HepG2 (cell line): ENCODE data around the gene CACNA1I. TPM values are rescaled to one million over a fixed set of nuclear protein-coding genes. Genes with fewer than 3 reads are reported as not detected.

Source experiments
- ATAC-seq: fragments of 200-7000 bp; cut with Tn5 transposase; 3 replicates; pipeline ENCODE4 v1.9.1; 2020; ENCODE audit warnings: mild to moderate bottlenecking, moderate library complexity
- BruUV-seq: library from RNA; stranded (reverse); fragments of 400-500 nt; replicated peaks from 2 replicates; lab custom pipeline; 2021; lab: Mats Ljungman, UMichigan
- CTCF ChIA-PET: fragments of 300-600 bp; formaldehyde crosslinking; extraction: SDS; loops from one replicate; lab custom pipeline; 2021; ENCODE audit warnings: low total read pairs, inconsistent platforms, low intra/inter-chr PET ratio; lab: Yijun Ruan, JAX
- POLR2A ChIA-PET: fragments of 350-600 bp; sonication (Branson Sonifier 250); formaldehyde crosslinking; loops from one replicate; lab custom pipeline; 2020; ENCODE audit warnings: antibody characterized with exemption, inconsistent platforms; lab: Yijun Ruan, JAX
- DNase-seq: peaks from one replicate; pipeline ENCODE4 v3.0.0-alpha.2; 2015; ENCODE audit warnings: low spot score
- FAIRE-seq: peaks from 3 replicates; lab custom pipeline; 2011; peaks lifted over from hg19 to GRCh38; lab: Jason Lieb, UNC
- H2AFZ ChIP-seq: one replicate; pipeline ENCODE4 v1.6.1; 2011; ENCODE audit warnings: low read length, inconsistent platforms
- H3K27ac ChIP-seq: fragments of 300-600 bp; 3 replicates; pipeline ENCODE4 v1.8.0; 2011; ENCODE audit warnings: mixed run types, mild to moderate bottlenecking, mixed read lengths, low read length, inconsistent platforms; ENCODE audit not compliant: insufficient read depth; ENCODE audit errors: extremely low read length
- H3K27me3 ChIP-seq, 2 experiments: fragments of 200-600 bp in 1 of 2; 2 replicates in 1 of 2; 3 replicates in 1 of 2; pipeline versions ENCODE4 v1.6.0 to v1.8.0; 2011; ENCODE audit warnings: low read length in 2 of 2, mild to moderate bottlenecking in 2 of 2, moderate library complexity in 2 of 2, inconsistent platforms in 1 of 2; ENCODE audit not compliant: insufficient read depth in 2 of 2, control insufficient read depth in 1 of 2
- H3K36me3 ChIP-seq, 2 experiments: fragments of 200-600 bp in 1 of 2; replicated peaks in 1 of 2; 2 replicates in 1 of 2; 3 replicates in 1 of 2; pipeline versions ENCODE4 v1.5.1 to v1.8.0; 2011; ENCODE audit warnings: low read length in 2 of 2, inconsistent platforms in 1 of 2; ENCODE audit not compliant: insufficient read depth in 2 of 2, control insufficient read depth in 1 of 2
- H3K4me1 ChIP-seq: 2 replicates; pipeline ENCODE4 v1.5.1; 2012; ENCODE audit warnings: low read length, inconsistent platforms; ENCODE audit not compliant: insufficient read depth
- H3K4me2 ChIP-seq: 2 replicates; pipeline ENCODE4 v1.6.0; 2011; ENCODE audit warnings: low read depth, low read length, inconsistent platforms
- H3K4me3 ChIP-seq, 3 experiments: fragments of 200-600 bp in 1 of 3; sonication (generic), shearing (Covaris generic) in 1 of 3; replicated peaks in 1 of 3; 2 replicates each; pipeline ENCODE4 v1.5.1; 2011 to 2016; ENCODE audit warnings: low read length in 3 of 3, inconsistent platforms in 2 of 3, low read depth in 2 of 3, mild to moderate bottlenecking in 2 of 3, control low read depth in 1 of 3, mixed read lengths in 1 of 3; ENCODE audit not compliant: insufficient read depth in 1 of 3
- H3K79me2 ChIP-seq: one replicate; pipeline ENCODE4 v1.6.1; 2011; ENCODE audit warnings: low read length, inconsistent platforms; ENCODE audit not compliant: insufficient read depth
- H3K9ac ChIP-seq: 2 replicates; pipeline ENCODE4 v1.6.0; 2011; ENCODE audit warnings: mild to moderate bottlenecking, low read depth, low read length, inconsistent platforms; ENCODE audit not compliant: insufficient read depth
- H3K9me3 ChIP-seq: 2 replicates; pipeline ENCODE4 v1.5.1; 2012; ENCODE audit warnings: mild to moderate bottlenecking, low read length
- H4K20me1 ChIP-seq: 2 replicates; pipeline ENCODE4 v1.6.0; 2011; ENCODE audit warnings: inconsistent platforms, mild to moderate bottlenecking, low read length, moderate library complexity; ENCODE audit not compliant: insufficient read depth
- ADNP ChIP-seq: sonication (generic); formaldehyde crosslinking; IDR thresholded peaks from 2 replicates; pipeline ENCODE4 v1.4.0; 2020; ENCODE audit warnings: missing genetic modification reagents
- HOXA3 ChIP-seq: sonication (generic); formaldehyde crosslinking; IDR thresholded peaks from 2 replicates; pipeline ENCODE4 v1.5.0; 2020; ENCODE audit warnings: missing genetic modification reagents
- JDP2 ChIP-seq: sonication (generic); formaldehyde crosslinking; IDR thresholded peaks from 2 replicates; pipeline ENCODE4 v1.8.1; 2022; ENCODE audit warnings: missing genetic modification reagents, borderline replicate concordance
- KDM6A ChIP-seq: IDR thresholded peaks from 2 replicates; pipeline ENCODE4 v1.6.1; 2016; ENCODE audit warnings: low read depth
- NFYC ChIP-seq: IDR thresholded peaks from 2 replicates; pipeline ENCODE4 v1.6.1; 2016; ENCODE audit warnings: missing genetic modification reagents, missing compliant biosample characterization
- PBX2 ChIP-seq: IDR thresholded peaks from 2 replicates; pipeline ENCODE4 v1.6.1; 2016; ENCODE audit warnings: control low read depth
- PPARG ChIP-seq: conservative IDR thresholded peaks from 2 replicates; pipeline ENCODE4 v1.6.1; 2016; ENCODE audit warnings: missing biosample characterization, missing genetic modification reagents
- SAFB2 ChIP-seq: sonication (generic); formaldehyde crosslinking; IDR thresholded peaks from 2 replicates; pipeline ENCODE4 v1.5.1; 2020; ENCODE audit warnings: missing genetic modification reagents, low read depth, mild to moderate bottlenecking, borderline replicate concordance
- ZNF160 ChIP-seq: sonication (generic); formaldehyde crosslinking; IDR thresholded peaks from 2 replicates; pipeline ENCODE4 v1.8.0; 2022; ENCODE audit warnings: mild to moderate bottlenecking, inconsistent platforms, missing genetic modification reagents
- ZNF496 ChIP-seq: sonication (generic); formaldehyde crosslinking; IDR thresholded peaks from 2 replicates; pipeline ENCODE4 v1.8.1; 2023; ENCODE audit warnings: mild to moderate bottlenecking, moderate library complexity, missing genetic modification reagents; ENCODE audit not compliant: insufficient replicate concordance
- ZNF878 ChIP-seq: sonication (generic); formaldehyde crosslinking; IDR thresholded peaks from 2 replicates; pipeline ENCODE4 v1.8.1; 2023; ENCODE audit warnings: mild to moderate bottlenecking, missing genetic modification reagents, moderate library complexity
- WGBS: methylation state at CpG from one replicate; pipeline ENCODE4 v1.1.6; 2017; ENCODE audit warnings: low lambda C conversion rate; 5-methylcytosine and 5-hydroxymethylcytosine counted together
- in situ Hi-C: cut with HindIII; loops from 2 replicates; pipeline ENCODE4 v1.10.0; 2017; ENCODE audit warnings: low pct_unique_long_range_greater_than_20kb; ENCODE audit not compliant: extremely low pct_ligation_motif_present
- intact Hi-C: fragments of 100-400 bp; cut with micrococcal nuclease; formaldehyde crosslinking; loops from one replicate; pipeline ENCODE4 v1.10.0; 2022; ENCODE audit not compliant: unreplicated experiment
- polyA plus RNA-seq, 8 experiments: library from polyadenylated mRNA; depleted of rRNA in 3 of 8; stranded (reverse) in 7 of 8; unstranded in 1 of 8; fragments of >200 nt; fragmentation: Illumina TruSeq in 4 of 8; extraction: Trizol in 4 of 8; gene quantifications; 2 replicates each; pipeline versions ENCODE4 v1.2.1 to v1.2.3, GENCODE V29; 2011 to 2016; ENCODE audit warnings: low read depth in 4 of 8, missing spikeins in 1 of 8, mixed read lengths in 1 of 8; ENCODE audit not compliant: insufficient read depth in 1 of 8
- total RNA-seq, 5 experiments: library from RNA; depleted of rRNA; stranded (reverse); fragments of >200 nt; fragmentation: Illumina TruSeq; extraction: Trizol; gene quantifications; 2 replicates each; pipeline ENCODE4 v1.2.3, GENCODE V29; 2016; ENCODE audit warnings: low read depth in 1 of 5

Gene CACNA1I
- total and polyA plus RNA-seq, 2 of the 13 experiments (the other 11 are each of a cell fraction or from before 2014, with no cell fraction given) = not detected

DNA sequence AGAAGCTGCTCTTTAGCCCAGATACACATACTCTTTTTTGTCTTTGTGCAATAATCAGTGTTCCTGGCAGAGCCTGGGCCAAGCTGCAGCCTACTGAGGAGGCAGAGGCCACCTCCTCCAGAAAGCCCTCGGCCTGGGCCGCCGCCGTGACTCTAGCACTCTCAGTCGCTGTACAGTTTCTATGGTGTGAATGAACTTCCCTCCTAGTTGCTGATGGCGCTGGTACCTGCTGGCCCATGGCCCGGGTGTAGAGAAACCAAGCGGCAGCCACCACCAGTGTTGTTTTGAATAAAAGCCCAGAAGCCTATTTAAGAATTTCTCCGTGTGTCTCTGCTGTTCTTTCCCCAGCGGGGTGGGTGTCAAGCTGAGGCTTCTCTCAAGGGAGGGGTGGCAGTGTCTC lies 118.9 kb downstream of the CACNA1I start (continued):
- TF ChIP-seq SAFB2 (CRISPR knock-in tag) = no peak
- no peak for TF ChIP-seq PBX2 (CRISPR knock-in tag)
- no peak for TF ChIP-seq ADNP (CRISPR knock-in tag)
- no peak for TF ChIP-seq ZNF160 (CRISPR knock-in tag)
- no peak for TF ChIP-seq JDP2 (CRISPR knock-in tag)

DNA sequence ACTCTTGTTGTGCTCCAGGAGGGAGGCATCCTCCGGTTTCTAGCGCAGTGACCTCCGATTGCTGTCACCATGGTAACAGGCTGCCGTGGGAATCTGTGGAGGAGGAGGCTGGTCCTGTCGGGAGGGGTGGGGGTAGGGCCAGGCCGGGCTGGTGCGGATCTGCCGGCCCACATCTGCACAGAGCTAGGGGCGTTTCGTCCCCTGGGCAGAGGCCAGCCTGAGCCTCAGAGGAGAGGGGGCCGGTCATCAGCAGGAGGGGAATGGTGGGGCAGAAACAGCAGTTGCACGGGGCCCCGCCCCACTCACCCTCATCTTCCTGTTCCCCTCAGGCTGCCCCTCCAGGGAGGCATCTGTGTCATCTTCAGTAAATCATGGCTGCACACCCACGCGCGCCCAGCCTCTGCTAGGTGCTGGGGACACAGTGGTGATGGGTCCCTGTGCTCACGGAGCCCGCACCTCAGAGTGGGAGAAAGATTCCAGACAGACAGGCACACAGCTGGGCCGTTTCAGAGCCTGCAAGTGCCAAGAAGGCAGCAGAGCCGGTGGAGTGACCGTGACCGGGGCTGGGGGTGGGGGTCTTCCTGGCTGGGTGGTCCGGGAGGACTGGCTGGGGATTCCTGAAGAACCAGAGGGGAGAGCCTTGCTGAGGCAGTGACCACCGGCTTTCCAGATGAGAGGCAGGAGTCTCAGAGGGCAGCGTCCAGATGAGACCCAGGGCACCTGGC lies 120.5 kb downstream of the CACNA1I start:
- ChIA-PET CTCF (no interaction called here), POLR2A (no interaction called here)
- DNase-seq (no peak), FAIRE-seq (no peak), ATAC-seq (no peak)
- Histone ChIP-seq H3K4me2 (no peak overlapping the region), H3K27me3 (peaks cover 18 to 68% of the 10 kb centered on the region in 2 experiments), H3K27ac (no peak overlapping the region), H3K79me2 (no peaks in the 10 kb centered on the region), H3K4me3 (no peak overlapping the region), H3K9ac (no peak overlapping the region), H3K4me1 (no peaks in the 10 kb centered on the region), H4K20me1 (no peaks in the 10 kb centered on the region), H3K36me3 (no peaks in the 10 kb centered on the region), H3K9me3 (no peaks in the 10 kb centered on the region), H2AFZ (no peak overlapping the region)
- intact Hi-C loops = no loop called here
- BruUV-seq = no TSS peak
- TF ChIP-seq KDM6A (CRISPR knock-in tag) (no peak), NFYC (CRISPR knock-in tag) (no peak), HOXA3 (no peak), ZNF496 (CRISPR knock-in tag) (no peak), ZNF878 (CRISPR knock-in tag) (no peak), PPARG (CRISPR knock-in tag) (no peak)
- WGBS = 8% methylated on average over 5 of the region's 25 CpGs
- in situ Hi-C loops = no loop called here
